ENCODE results near the gene TMEM14A.
"Not testable (repeated sequence)": the region's sequence is repeated elsewhere in the genome, so short reads cannot be mapped to it uniquely, and the experiment has no call there.

TMEM14A gene

GRCh38 chr6:52706001-52706400 lies 35.1 kb downstream of the TMEM14A start:
- H3K27ac Mint-ChIP-seq, result peak overlapping the region; percentile 14 to 19
- no peaks in the 10 kb centered on the region for H3K9me3 Mint-ChIP-seq

GRCh38 chr6:52707963-52708680 lies 37.2 kb downstream of the TMEM14A start:
- no peak for ATAC-seq
- DNase-seq, result no peak
- H3K27ac Mint-ChIP-seq, result no peak overlapping the region
- H3K27me3 Mint-ChIP-seq, result peaks cover 10% of the 10 kb centered on the region
- no peaks in the 10 kb centered on the region for H3K9me3 Mint-ChIP-seq
- H3K4me3 Mint-ChIP-seq, result no peak overlapping the region
- H3K4me1 Mint-ChIP-seq, result no peaks in the 10 kb centered on the region

More at GRCh38 chr6:52706001-52706400, 35.1 kb downstream of the TMEM14A start:
- Mint-ChIP-seq H3K27me3 (peaks cover 10% of the 10 kb centered on the region), H3K4me1 (no peaks in the 10 kb centered on the region), H3K4me3 (no peak overlapping the region)
- DNase-seq (no peak), ATAC-seq (no peak)

GRCh38 chr6:52712136-52712535 lies 41.2 kb downstream of the TMEM14A start:
- no peak overlapping the region for H3K4me3 Mint-ChIP-seq
- H3K27me3 Mint-ChIP-seq, result peaks cover 8% of the 10 kb centered on the region
- no peaks in the 10 kb centered on the region for H3K9me3 Mint-ChIP-seq
- DNase-seq (no peak), ATAC-seq (no peak)
- H3K27ac Mint-ChIP-seq, result no peak overlapping the region
- no peaks in the 10 kb centered on the region for H3K4me1 Mint-ChIP-seq

- not testable (repeated sequence) for H3K27me3 Mint-ChIP-seq, ATAC-seq, H3K9me3 Mint-ChIP-seq, H3K4me3 Mint-ChIP-seq, H3K4me1 Mint-ChIP-seq, H3K27ac Mint-ChIP-seq, DNase-seq
These were observed 43.8 kb downstream of the TMEM14A start for GRCh38 chr6:52714761-52715160.

GRCh38 chr6:52718550-52718949 lies 47.6 kb downstream of the TMEM14A start:
- no peak for ATAC-seq
- H3K27me3 Mint-ChIP-seq, result peaks cover 8% of the 10 kb centered on the region
- H3K4me1 Mint-ChIP-seq, result no peaks in the 10 kb centered on the region
- no peak overlapping the region for H3K27ac Mint-ChIP-seq
- no peaks in the 10 kb centered on the region for H3K9me3 Mint-ChIP-seq
- DNase-seq, result no peak
- no peak overlapping the region for H3K4me3 Mint-ChIP-seq

- DNase-seq, result no peak
- H3K27ac Mint-ChIP-seq, result no peak overlapping the region
- no peaks in the 10 kb centered on the region for H3K9me3 Mint-ChIP-seq
- no peaks in the 10 kb centered on the region for H3K4me1 Mint-ChIP-seq
- no peak for ATAC-seq
- H3K4me3 Mint-ChIP-seq, result no peak overlapping the region
- peaks cover 15% of the 10 kb centered on the region for H3K27me3 Mint-ChIP-seq
These were observed 49.4 kb downstream of the TMEM14A start for GRCh38 chr6:52720321-52720720.

- Mint-ChIP-seq H3K9me3 (no peaks in the 10 kb centered on the region), H3K27ac (no peak overlapping the region), H3K4me3 (no peak overlapping the region), H3K27me3 (peaks cover 7% of the 10 kb centered on the region), H3K4me1 (no peaks in the 10 kb centered on the region)
- ATAC-seq (no peak), DNase-seq (no peak)
These were observed 53.1 kb downstream of the TMEM14A start for GRCh38 chr6:52724042-52724405.

- DNase-seq, result peak; percentile 43 to 61
- H3K27ac Mint-ChIP-seq, result no peak overlapping the region
These were observed 53.7 kb downstream of the TMEM14A start for GRCh38 chr6:52724406-52725121.

GRCh38 chr6:52725143-52725534 lies 54.2 kb downstream of the TMEM14A start:
- no peak for DNase-seq
- no peak overlapping the region for H3K4me3 Mint-ChIP-seq
- H3K27me3 Mint-ChIP-seq, result peaks cover 7% of the 10 kb centered on the region
- H3K9me3 Mint-ChIP-seq, result no peaks in the 10 kb centered on the region
- peak overlapping the region in 1 of 2 donors; percentile 12 for H3K27ac Mint-ChIP-seq
- no peaks in the 10 kb centered on the region for H3K4me1 Mint-ChIP-seq
- no peak for ATAC-seq

More at GRCh38 chr6:52724406-52725121, 53.7 kb downstream of the TMEM14A start:
- Mint-ChIP-seq H3K4me3 (no peak overlapping the region), H3K9me3 (no peaks in the 10 kb centered on the region), H3K4me1 (no peaks in the 10 kb centered on the region), H3K27me3 (peaks cover 7% of the 10 kb centered on the region)
- ATAC-seq, result peak; percentile 97

- DNase-seq (no peak), ATAC-seq (no peak)
- Mint-ChIP-seq H3K9me3 (no peaks in the 10 kb centered on the region), H3K27me3 (peaks cover 7% of the 10 kb centered on the region), H3K4me3 (no peak overlapping the region), H3K27ac (no peak overlapping the region), H3K4me1 (no peaks in the 10 kb centered on the region)
These were observed 54.8 kb downstream of the TMEM14A start for GRCh38 chr6:52725535-52726192.

GRCh38 chr6:52726193-52726542 lies 55.3 kb downstream of the TMEM14A start:
- H3K4me1 Mint-ChIP-seq, result no peaks in the 10 kb centered on the region
- H3K27ac Mint-ChIP-seq, result no peak overlapping the region
- no peak overlapping the region for H3K4me3 Mint-ChIP-seq
- no peaks in the 10 kb centered on the region for H3K9me3 Mint-ChIP-seq
- ATAC-seq (no peak), DNase-seq (no peak)
- H3K27me3 Mint-ChIP-seq, result peaks cover 7% of the 10 kb centered on the region

- Mint-ChIP-seq H3K4me3 (no peak overlapping the region), H3K9me3 (no peaks in the 10 kb centered on the region), H3K27ac (no peak overlapping the region), H3K4me1 (no peaks in the 10 kb centered on the region), H3K27me3 (peaks cover 7% of the 10 kb centered on the region)
- ATAC-seq (no peak), DNase-seq (no peak)
These were observed 56.0 kb downstream of the TMEM14A start for GRCh38 chr6:52726741-52727535.

GRCh38 chr6:52727908-52728307 lies 57.0 kb downstream of the TMEM14A start:
- no peak overlapping the region for H3K4me3 Mint-ChIP-seq
- H3K4me1 Mint-ChIP-seq, result no peaks in the 10 kb centered on the region
- peaks cover 7% of the 10 kb centered on the region for H3K27me3 Mint-ChIP-seq

GRCh38 chr6:52728394-52728793 lies 57.5 kb downstream of the TMEM14A start:
- Mint-ChIP-seq H3K9me3 (no peaks in the 10 kb centered on the region), H3K27ac (no peak overlapping the region), H3K27me3 (peaks cover 7% of the 10 kb centered on the region), H3K4me1 (no peaks in the 10 kb centered on the region), H3K4me3 (no peak overlapping the region)
- no peak for ATAC-seq
- no peak for DNase-seq

More at GRCh38 chr6:52727908-52728307, 57.0 kb downstream of the TMEM14A start:
- DNase-seq (no peak), ATAC-seq (no peak)
- Mint-ChIP-seq H3K9me3 (no peaks in the 10 kb centered on the region), H3K27ac (no peak overlapping the region)

GRCh38 chr6:52729576-52729975 lies 58.7 kb downstream of the TMEM14A start:
- no peak overlapping the region for H3K27ac Mint-ChIP-seq
- DNase-seq (no peak), ATAC-seq (no peak)
- H3K4me3 Mint-ChIP-seq, result no peak overlapping the region
- H3K4me1 Mint-ChIP-seq, result no peaks in the 10 kb centered on the region
- H3K27me3 Mint-ChIP-seq, result peaks cover 6% of the 10 kb centered on the region
- no peaks in the 10 kb centered on the region for H3K9me3 Mint-ChIP-seq

All from stimulated activated naive CD8-positive, alpha-beta T cell treated with anti-CD3 and anti-CD28 coated beads, Interleukin-15, amount 100 ng/mL, for 72 hours (primary cell).